BE2C (cell line): ENCODE data around the gene LENG8.
"Not testable (repeated sequence)": the region's sequence is repeated elsewhere in the genome, so short reads cannot be mapped to it uniquely, and the experiment has no call there.

ENCODE experiments used
- DNase-seq: peaks from one replicate; pipeline ENCODE4 v3.0.0-alpha.2; 2020
- H3K27me3 ChIP-seq: fragments of 250-450 bp; sonication (Bioruptor Pico); 2 replicates; pipeline ENCODE4 v1.5.1; 2020; ENCODE audit warnings: mild to moderate bottlenecking
- H3K36me3 ChIP-seq: fragments of 250-450 bp; sonication (Bioruptor Pico); 2 replicates; pipeline ENCODE4 v1.5.1; 2020; ENCODE audit warnings: mild to moderate bottlenecking
- H3K4me1 ChIP-seq: fragments of 250-450 bp; sonication (Bioruptor Pico); 2 replicates; pipeline ENCODE4 v1.5.1; 2020
- H3K4me3 ChIP-seq: 2 replicates; pipeline ENCODE4 v1.5.1; 2011; ENCODE audit warnings: low read depth, low read length
- H3K9me3 ChIP-seq: fragments of 250-450 bp; sonication (Bioruptor Pico); 2 replicates; pipeline ENCODE4 v1.5.1; 2020
- CTCF ChIP-seq: IDR thresholded peaks from 2 replicates; pipeline ENCODE4 v1.5.1; 2012; ENCODE audit warnings: mild to moderate bottlenecking, low read depth, low read length

Gene LENG8

DNA sequence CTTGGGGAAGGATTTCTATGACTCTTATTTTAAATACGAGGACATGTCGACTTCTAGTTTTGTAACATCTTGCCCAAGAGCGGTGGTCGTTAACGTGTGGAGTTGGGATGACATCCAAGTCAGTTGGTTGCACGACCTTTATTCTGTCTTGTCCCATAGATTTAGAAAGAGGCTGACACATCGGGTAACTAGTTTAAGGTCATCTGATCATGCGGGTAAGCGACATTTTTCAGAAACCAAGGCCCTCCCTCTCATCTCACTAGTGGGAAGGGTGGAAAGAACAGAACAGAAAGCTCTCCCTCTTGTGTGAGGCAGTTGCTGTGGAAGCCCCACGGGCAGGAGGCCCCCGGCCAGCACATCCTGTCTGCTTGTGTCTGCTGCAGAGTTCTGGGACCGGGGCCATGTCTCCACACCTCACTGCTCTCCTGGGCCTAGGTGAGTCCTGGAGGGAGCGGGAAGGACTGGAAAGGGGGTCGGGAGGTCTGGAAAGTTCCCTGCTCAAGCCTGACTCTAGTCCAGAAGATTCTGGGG is 53.6 kb downstream of the LENG8 start, which contains the start of gene LAIR2:
TSS of gene LAIR2 (plus strand) at position 314 of the 531 bp plus-strand sequence. CDS start at position 402, 88 bp downstream.
- peaks cover 19% of the 10 kb centered on the region for H3K27me3 ChIP-seq
- no peak for TF ChIP-seq CTCF
- no peaks in the 10 kb centered on the region for H3K4me1 ChIP-seq
- no peak for DNase-seq
- H3K4me3 ChIP-seq, result no peak within 1 kb of the TSS
- H3K36me3 ChIP-seq, result no peaks in the 10 kb centered on the region
- no peaks in the 10 kb centered on the region for H3K9me3 ChIP-seq

DNA sequence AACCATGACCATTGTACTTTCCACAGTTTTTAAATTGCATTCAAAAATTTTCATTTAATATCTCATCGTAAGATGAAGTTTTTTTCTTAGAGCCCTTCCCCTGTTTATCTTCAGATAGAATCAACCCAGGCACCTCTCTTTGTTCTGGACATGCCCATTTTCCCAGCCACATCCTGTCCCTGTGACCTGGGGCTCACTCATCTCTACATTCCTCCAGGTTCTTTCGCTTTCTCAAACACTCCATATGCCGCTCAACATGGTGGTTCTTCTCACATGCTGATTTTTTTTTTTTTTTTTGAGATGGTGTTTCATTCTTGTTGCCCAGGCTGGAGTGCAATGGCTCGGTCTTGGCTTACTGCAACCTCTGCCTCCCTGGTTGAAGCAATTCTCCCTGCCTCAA is 56.5 kb downstream of the LENG8 start:
- H3K4me3 ChIP-seq, H3K9me3 ChIP-seq, DNase-seq, H3K4me1 ChIP-seq, H3K36me3 ChIP-seq: not testable (repeated sequence)
- peaks cover 14% of the 10 kb centered on the region for H3K27me3 ChIP-seq

- Histone ChIP-seq H3K9me3 (no peaks in the 10 kb centered on the region), H3K27me3 (peaks cover 14% of the 10 kb centered on the region), H3K4me3 (no peak overlapping the region), H3K36me3 (no peaks in the 10 kb centered on the region), H3K4me1 (no peaks in the 10 kb centered on the region)
- DNase-seq, result no peak
- TF ChIP-seq CTCF, result no peak
These were observed 57.1 kb downstream of the LENG8 start for GRCh38 chr19:54506079-54506478.

- not testable (repeated sequence) for H3K9me3 ChIP-seq, H3K4me3 ChIP-seq, H3K4me1 ChIP-seq, H3K36me3 ChIP-seq, DNase-seq
- peaks cover 18% of the 10 kb centered on the region for H3K27me3 ChIP-seq
These were observed 58.2 kb downstream of the LENG8 start for GRCh38 chr19:54507038-54507717.

DNA sequence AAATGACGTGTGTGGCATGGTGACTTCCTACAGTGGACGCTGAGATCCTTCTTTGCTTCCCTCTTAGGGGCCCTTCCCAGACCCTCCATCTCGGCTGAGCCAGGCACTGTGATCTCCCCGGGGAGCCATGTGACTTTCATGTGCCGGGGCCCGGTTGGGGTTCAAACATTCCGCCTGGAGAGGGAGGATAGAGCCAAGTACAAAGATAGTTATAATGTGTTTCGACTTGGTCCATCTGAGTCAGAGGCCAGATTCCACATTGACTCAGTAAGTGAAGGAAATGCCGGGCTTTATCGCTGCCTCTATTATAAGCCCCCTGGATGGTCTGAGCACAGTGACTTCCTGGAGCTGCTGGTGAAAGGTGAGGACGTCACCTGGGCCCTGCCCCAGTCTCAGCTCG is 58.8 kb downstream of the LENG8 start:
- no peak for DNase-seq
- Histone ChIP-seq H3K4me3 (no peak overlapping the region), H3K9me3 (no peaks in the 10 kb centered on the region), H3K36me3 (no peaks in the 10 kb centered on the region), H3K4me1 (no peaks in the 10 kb centered on the region), H3K27me3 (peaks cover 20% of the 10 kb centered on the region)
- TF ChIP-seq CTCF, result no peak

GRCh38 chr19:54508487-54508886 is 59.5 kb downstream of the LENG8 start:
- DNase-seq, H3K36me3 ChIP-seq, H3K4me1 ChIP-seq, H3K9me3 ChIP-seq, H3K4me3 ChIP-seq: not testable (repeated sequence)
- peaks cover 22% of the 10 kb centered on the region for H3K27me3 ChIP-seq

- not testable (repeated sequence) for H3K4me1 ChIP-seq, H3K36me3 ChIP-seq, H3K9me3 ChIP-seq, DNase-seq, H3K4me3 ChIP-seq
- peaks cover 27% of the 10 kb centered on the region for H3K27me3 ChIP-seq
These were observed 60.4 kb downstream of the LENG8 start for GRCh38 chr19:54509200-54509940.
